ENCODE measurements around the gene HLA-G. TPM values are rescaled to one million over a fixed set of nuclear protein-coding genes. Genes with fewer than 3 reads are reported as not detected.
"Not testable (repeated sequence)": the region's sequence is repeated elsewhere in the genome, so short reads cannot be mapped to it uniquely, and the experiment has no call there.

HLA-G gene
- total RNA-seq, 1 donor from 2014 or later: 8.5 TPM

- peaks cover 3% of the 10 kb centered on the region for H3K27me3 Mint-ChIP-seq
- intact Hi-C loops (cut with micrococcal nuclease): no loop called here
- no peaks in the 10 kb centered on the region for H3K4me1 Mint-ChIP-seq
- H3K27ac Mint-ChIP-seq: no peak overlapping the region
- POLR2A ChIA-PET: no interaction called here
- no peaks in the 10 kb centered on the region for H3K36me3 Mint-ChIP-seq (ENCODE audit: low read depth)
- no peak overlapping the region for H3K4me3 Mint-ChIP-seq
- DNase-seq: no peak
- ATAC-seq (ENCODE audit: low read depth): no peak
- no peak for TF ChIP-seq CTCF (IDR thresholded peaks at IDR 0.05)
- H3K9me3 Mint-ChIP-seq: no peaks in the 10 kb centered on the region
- CTCF ChIA-PET: no interaction called here
These were observed 47.6 kb downstream of the HLA-G start for GRCh38 chr6:29875257-29875656.

GRCh38 chr6:29875734-29876133 lies 48.1 kb downstream of the HLA-G start:
- H3K27me3 Mint-ChIP-seq, POLR2A ChIA-PET: not testable (repeated sequence)

More at GRCh38 chr6:29875734-29876133, 48.1 kb downstream of the HLA-G start:
- ATAC-seq (ENCODE audit: low read depth); H3K4me3 Mint-ChIP-seq; CTCF ChIA-PET; intact Hi-C loops (cut with micrococcal nuclease); H3K4me1 Mint-ChIP-seq; H3K9me3 Mint-ChIP-seq; H3K36me3 Mint-ChIP-seq (ENCODE audit: low read depth); H3K27ac Mint-ChIP-seq; DNase-seq: not testable (repeated sequence)

Other genes starting within 250 kb of the HLA-G start
- gene OR2H2, start 242.7 kb upstream of the HLA-G start, total RNA-seq: not detected in 2 replicates
- 88.9 and 117 TPM in 2 replicates for gene GABBR1, start 194.6 kb upstream of the HLA-G start, total RNA-seq
- gene MOG, start 170.7 kb upstream of the HLA-G start, total RNA-seq: not detected in 2 replicates
- gene ZFP57, start 146.7 kb upstream of the HLA-G start, total RNA-seq: 5.2 and 5.5 TPM in 2 replicates
- gene HLA-F, start 104.4 kb upstream of the HLA-G start, total RNA-seq: 726 and 736 TPM in 2 replicates
- gene HLA-A, start 114.7 kb downstream of the HLA-G start, total RNA-seq: 1,592 and 1,608 TPM in 2 replicates
- gene POLR1H, start 233.4 kb downstream of the HLA-G start, total RNA-seq: 44.1 and 50.5 TPM in 2 replicates
- gene PPP1R11, start 239.4 kb downstream of the HLA-G start, total RNA-seq: 43.0 and 43.1 TPM in 2 replicates
- not detected in 2 replicates for gene RNF39, start 247.9 kb downstream of the HLA-G start, total RNA-seq

Data from activated B cell treated with CpG ODN at 0.5 μM for 24 hours (primary cell).